Middle frontal gyrus (tissue), 1 donor: ENCODE measurements around the gene ENO4.

Source experiments
- DNase-seq: peaks from one replicate; pipeline ENCODE4 v3.0.0-alpha.2; 2015; ENCODE audit warnings: low spot score; ENCODE audit errors: extremely low spot score

Gene ENO4

GRCh38 chr10:116831086-116831485 is 18.2 kb upstream of the ENO4 start:
- DNase-seq, result no peak

GRCh38 chr10:116831790-116832189 is 17.5 kb upstream of the ENO4 start:
- no peak for DNase-seq

GRCh38 chr10:116833986-116834985 is 15.0 kb upstream of the ENO4 start:
- no peak for DNase-seq

- no peak for DNase-seq
These were observed 13.6 kb upstream of the ENO4 start for GRCh38 chr10:116835658-116836057.

GRCh38 chr10:116836083-116836482 is 13.2 kb upstream of the ENO4 start:
- no peak for DNase-seq

- no peak for DNase-seq
These were observed 12.3 kb upstream of the ENO4 start for GRCh38 chr10:116836902-116837523.

GRCh38 chr10:116838143-116838725 is 11.1 kb upstream of the ENO4 start:
- DNase-seq, result no peak

- DNase-seq, result no peak
These were observed 8.8 kb upstream of the ENO4 start for GRCh38 chr10:116840389-116841075.

- no peak for DNase-seq
These were observed 3.5 kb upstream of the ENO4 start for GRCh38 chr10:116845823-116846222.

- no peak for DNase-seq
These were observed 1.0 kb upstream of the ENO4 start for GRCh38 chr10:116848032-116848943.

- no peak for DNase-seq
These were observed 403 bp upstream of the ENO4 start for GRCh38 chr10:116848944-116849247.

- no peak for DNase-seq
These were observed 836 bp downstream of the ENO4 start for GRCh38 chr10:116850058-116850611.

- no peak for DNase-seq
These were observed 2.9 kb downstream of the ENO4 start for GRCh38 chr10:116852246-116852645.

GRCh38 chr10:116853287-116853686 is 4.0 kb downstream of the ENO4 start:
- DNase-seq, result no peak

GRCh38 chr10:116853701-116854100 is 4.4 kb downstream of the ENO4 start:
- DNase-seq, result no peak

- DNase-seq, result no peak
These were observed 7.9 kb downstream of the ENO4 start for GRCh38 chr10:116857156-116857555.

- DNase-seq, result no peak
These were observed 12.5 kb downstream of the ENO4 start for GRCh38 chr10:116861796-116862195.

- no peak for DNase-seq
These were observed 15.1 kb downstream of the ENO4 start for GRCh38 chr10:116864436-116864835.

GRCh38 chr10:116866066-116866465 is 16.8 kb downstream of the ENO4 start:
- DNase-seq, result no peak

GRCh38 chr10:116866987-116867595 is 17.8 kb downstream of the ENO4 start:
- no peak for DNase-seq
